Kidney epithelial cell (primary cell): Measurements from ENCODE around the gene PHF8. TPM values are rescaled to one million over a fixed set of nuclear protein-coding genes. Genes with fewer than 3 reads are reported as not detected.
A peak's percentile ranks its signal among the peaks of the same experiment; 100 is the strongest.

Source experiments
- DNase-seq: peaks from one replicate; pipeline ENCODE4 v3.0.0-alpha.2; 2010; ENCODE audit warnings: low read depth
- H3K27me3 ChIP-seq: 2 replicates; pipeline ENCODE4 v1.6.0; 2011; ENCODE audit warnings: low read length; ENCODE audit not compliant: control insufficient read depth, insufficient read depth
- H3K36me3 ChIP-seq: 2 replicates; pipeline ENCODE4 v1.5.1; 2011; ENCODE audit warnings: low read length; ENCODE audit not compliant: control insufficient read depth, insufficient read depth
- H3K4me3 ChIP-seq: 2 replicates; pipeline ENCODE4 v1.5.1; 2011; ENCODE audit warnings: low read depth, mild to moderate bottlenecking, control low read depth, low read length
- CTCF ChIP-seq: IDR thresholded peaks from 2 replicates; pipeline ENCODE4 v1.5.1; 2011; ENCODE audit warnings: mild to moderate bottlenecking, moderate library complexity, low read length, control low read depth, inconsistent platforms; ENCODE audit not compliant: insufficient read depth, poor library complexity, severe bottlenecking
- total RNA-seq: library from RNA; depleted of rRNA; stranded (reverse); fragments of >200 nt; gene quantifications from 2 replicates; pipeline ENCODE4 v1.2.3, GENCODE V29; 2015

PHF8 gene
- 12.3 and 13.2 TPM in 2 replicates for total RNA-seq

- Histone ChIP-seq H3K27me3 (no peaks in the 10 kb centered on the region), H3K36me3 (no peaks in the 10 kb centered on the region), H3K4me3 (peak within 1 kb of the TSS; percentile 59)
- TF ChIP-seq CTCF: no peak
- peak; percentile 69 for DNase-seq
Measured at GRCh38 chrX:54044126-54044876, at the start of gene PHF8. PHF8 (minus strand) TSS chrX:54044473; CDS start chrX:54042728, 1,745 bp downstream.

- no peaks in the 10 kb centered on the region for H3K36me3 ChIP-seq
- TF ChIP-seq CTCF: no peak
- H3K4me3 ChIP-seq: no peak overlapping the region
- DNase-seq: no peak
- H3K27me3 ChIP-seq: no peaks in the 10 kb centered on the region
Measured at GRCh38 chrX:54093571-54093970, 49.3 kb upstream of the PHF8 start.

- no peak for DNase-seq
- Histone ChIP-seq H3K27me3 (no peaks in the 10 kb centered on the region), H3K4me3 (no peak overlapping the region), H3K36me3 (no peaks in the 10 kb centered on the region)
- TF ChIP-seq CTCF: no peak
Measured at GRCh38 chrX:54093159-54093558, 48.9 kb upstream of the PHF8 start.

GRCh38 chrX:54090880-54091279, 46.6 kb upstream of the PHF8 start:
- Histone ChIP-seq H3K27me3 (no peaks in the 10 kb centered on the region), H3K4me3 (no peak overlapping the region), H3K36me3 (no peaks in the 10 kb centered on the region)
- DNase-seq: no peak
- TF ChIP-seq CTCF: no peak

GRCh38 chrX:54089191-54089590, 44.9 kb upstream of the PHF8 start:
- TF ChIP-seq CTCF: no peak
- Histone ChIP-seq H3K27me3 (no peaks in the 10 kb centered on the region), H3K4me3 (no peak overlapping the region), H3K36me3 (no peaks in the 10 kb centered on the region)
- no peak for DNase-seq

GRCh38 chrX:54087661-54088060, 43.4 kb upstream of the PHF8 start:
- Histone ChIP-seq H3K4me3 (no peak overlapping the region), H3K36me3 (no peaks in the 10 kb centered on the region), H3K27me3 (no peaks in the 10 kb centered on the region)
- no peak for DNase-seq
- TF ChIP-seq CTCF: no peak
